Nephron (organoid): ENCODE measurements around the gene GADD45A.
"Not testable (repeated sequence)": the region's sequence is repeated elsewhere in the genome, so short reads cannot be mapped to it uniquely, and the experiment has no call there.

Source experiments
- H3K27ac Mint-ChIP-seq, 3 experiments: 2 replicates each; pipeline ENCODE4 v1.8.0; 2020; ENCODE audit warnings: mixed read lengths in 3 of 3, mild to moderate bottlenecking in 2 of 3, moderate library complexity in 1 of 3
- H3K27me3 Mint-ChIP-seq: 2 replicates; pipeline ENCODE4 v1.8.0; 2021; ENCODE audit warnings: low read depth, mild to moderate bottlenecking, moderate library complexity, mixed read lengths
- H3K36me3 Mint-ChIP-seq: 2 replicates; pipeline ENCODE4 v1.8.0; 2020; ENCODE audit warnings: low read depth, mixed read lengths
- H3K4me1 Mint-ChIP-seq: 2 replicates; pipeline ENCODE4 v1.8.0; 2020; ENCODE audit warnings: mixed read lengths
- H3K4me3 Mint-ChIP-seq, 3 experiments: 2 replicates each; pipeline ENCODE4 v1.8.0; 2020; ENCODE audit warnings: mild to moderate bottlenecking in 3 of 3, mixed read lengths in 3 of 3, moderate library complexity in 2 of 3
- H3K9me3 Mint-ChIP-seq: 2 replicates; pipeline ENCODE4 v1.8.0; 2020; ENCODE audit warnings: mixed read lengths
- TF ChIP-seq, protein P1 (sequence below), 3 experiments: fragments of 200-600 bp; sonication (generic); IDR thresholded peaks; one replicate each; pipeline ENCODE4 v1.5.0; 2021; ENCODE audit warnings: antibody characterized with exemption in 3 of 3; ENCODE audit not compliant: unreplicated experiment in 3 of 3

Gene GADD45A

DNA sequence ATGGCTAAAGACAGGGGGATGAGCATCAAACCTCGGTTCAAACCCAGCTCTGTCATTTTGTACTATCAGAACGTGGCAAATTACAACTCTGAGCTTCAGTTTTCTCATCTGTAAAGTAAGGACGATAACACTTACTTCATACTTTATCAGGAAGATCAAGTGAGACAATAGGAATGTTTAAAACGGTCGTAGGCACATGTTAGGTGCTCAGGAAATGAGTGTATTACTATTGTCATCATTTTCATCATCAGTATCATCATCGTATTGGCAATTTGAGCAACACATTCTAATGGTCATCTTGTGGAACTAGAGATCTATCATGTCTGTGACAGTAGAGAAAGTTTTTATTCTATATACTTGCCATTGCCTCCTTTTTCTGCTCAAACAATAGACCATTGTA is 22.1 kb upstream of the GADD45A start:
- TF ChIP-seq, protein P1, sequence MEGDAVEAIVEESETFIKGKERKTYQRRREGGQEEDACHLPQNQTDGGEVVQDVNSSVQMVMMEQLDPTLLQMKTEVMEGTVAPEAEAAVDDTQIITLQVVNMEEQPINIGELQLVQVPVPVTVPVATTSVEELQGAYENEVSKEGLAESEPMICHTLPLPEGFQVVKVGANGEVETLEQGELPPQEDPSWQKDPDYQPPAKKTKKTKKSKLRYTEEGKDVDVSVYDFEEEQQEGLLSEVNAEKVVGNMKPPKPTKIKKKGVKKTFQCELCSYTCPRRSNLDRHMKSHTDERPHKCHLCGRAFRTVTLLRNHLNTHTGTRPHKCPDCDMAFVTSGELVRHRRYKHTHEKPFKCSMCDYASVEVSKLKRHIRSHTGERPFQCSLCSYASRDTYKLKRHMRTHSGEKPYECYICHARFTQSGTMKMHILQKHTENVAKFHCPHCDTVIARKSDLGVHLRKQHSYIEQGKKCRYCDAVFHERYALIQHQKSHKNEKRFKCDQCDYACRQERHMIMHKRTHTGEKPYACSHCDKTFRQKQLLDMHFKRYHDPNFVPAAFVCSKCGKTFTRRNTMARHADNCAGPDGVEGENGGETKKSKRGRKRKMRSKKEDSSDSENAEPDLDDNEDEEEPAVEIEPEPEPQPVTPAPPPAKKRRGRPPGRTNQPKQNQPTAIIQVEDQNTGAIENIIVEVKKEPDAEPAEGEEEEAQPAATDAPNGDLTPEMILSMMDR (IDR thresholded peaks at IDR 0.05; ENCODE audit: unreplicated experiment in 3 of 3), result no peak
- H3K36me3 Mint-ChIP-seq, result no peaks in the 10 kb centered on the region
- peak overlapping the region in 1 of 3 experiments; percentile 12 for H3K27ac Mint-ChIP-seq
- H3K4me1 Mint-ChIP-seq, result peaks cover 25% of the 10 kb centered on the region
- no peaks in the 10 kb centered on the region for H3K27me3 Mint-ChIP-seq
- no peak overlapping the region for H3K4me3 Mint-ChIP-seq
- H3K9me3 Mint-ChIP-seq, result peaks cover 3% of the 10 kb centered on the region

DNA sequence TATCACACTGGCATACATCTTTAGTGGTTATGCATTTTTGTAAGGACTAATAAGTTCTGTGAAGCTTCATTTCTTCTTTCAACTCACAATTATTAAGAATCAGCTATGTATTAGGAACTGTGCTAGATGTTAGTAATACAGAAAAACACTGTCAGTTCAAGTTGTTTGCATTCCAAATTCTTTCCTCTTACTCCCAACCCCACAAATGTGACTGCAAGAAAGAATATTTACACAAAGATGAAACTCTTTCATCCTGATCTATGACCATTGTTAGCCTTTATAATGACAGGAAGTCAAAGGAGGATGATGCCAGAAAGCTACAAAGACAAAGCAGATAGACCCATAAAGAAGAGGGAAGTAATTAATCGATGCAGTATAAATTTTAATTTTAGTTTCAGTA is 21.0 kb upstream of the GADD45A start:
- Mint-ChIP-seq H3K4me1 (peaks cover 20% of the 10 kb centered on the region), H3K27ac (peak overlapping the region; percentile 62 to 73 (median 71)), H3K36me3 (no peaks in the 10 kb centered on the region), H3K27me3 (no peaks in the 10 kb centered on the region), H3K4me3 (peak overlapping the region in 1 of 3 experiments; percentile 23), H3K9me3 (peaks cover 3% of the 10 kb centered on the region)
- TF ChIP-seq, protein P1 (IDR thresholded peaks at IDR 0.05; ENCODE audit: unreplicated experiment in 3 of 3), result no peak

DNA sequence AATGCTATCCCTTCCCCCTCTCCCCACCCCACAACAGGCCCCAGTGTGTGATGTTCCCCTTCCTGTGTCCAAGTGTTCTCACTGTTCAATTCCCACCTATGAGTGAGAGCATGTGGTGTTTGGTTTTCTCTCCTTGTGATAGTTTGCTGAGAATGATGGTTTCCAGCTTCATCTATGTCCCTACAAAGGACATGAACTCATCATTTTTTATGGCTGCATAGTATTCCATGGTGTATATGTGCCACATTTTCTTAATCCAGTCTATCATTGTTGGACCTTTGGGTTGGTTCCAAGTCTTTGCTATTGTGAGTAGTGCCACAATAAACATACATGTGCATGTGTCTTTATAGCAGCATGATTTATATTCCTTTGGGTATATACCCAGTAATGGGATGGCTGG is 19.7 kb upstream of the GADD45A start:
- not testable (repeated sequence) for H3K4me3 Mint-ChIP-seq, H3K27me3 Mint-ChIP-seq, H3K36me3 Mint-ChIP-seq, H3K9me3 Mint-ChIP-seq, H3K27ac Mint-ChIP-seq
- peaks cover 20% of the 10 kb centered on the region for H3K4me1 Mint-ChIP-seq

DNA sequence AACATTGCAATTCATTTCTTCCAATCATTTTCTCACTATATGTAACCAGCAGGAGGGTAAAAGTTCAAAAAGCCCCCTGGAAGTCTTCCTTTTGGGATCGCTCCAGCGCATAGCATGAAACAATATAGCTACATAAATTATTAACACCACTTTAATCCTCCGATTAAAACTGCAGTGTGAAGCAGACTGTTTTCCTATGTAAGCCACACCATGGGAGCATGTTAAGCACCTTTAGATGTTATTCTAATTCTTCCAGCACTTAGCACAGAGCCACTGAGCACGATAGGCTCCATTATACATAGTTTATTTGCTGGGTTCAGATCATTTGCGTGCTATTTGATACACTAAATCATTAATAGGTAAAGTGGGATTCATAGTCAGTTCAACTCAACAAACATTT is 18.4 kb upstream of the GADD45A start:
- Mint-ChIP-seq H3K4me1 (peaks cover 20% of the 10 kb centered on the region), H3K4me3 (no peak overlapping the region)

DNA sequence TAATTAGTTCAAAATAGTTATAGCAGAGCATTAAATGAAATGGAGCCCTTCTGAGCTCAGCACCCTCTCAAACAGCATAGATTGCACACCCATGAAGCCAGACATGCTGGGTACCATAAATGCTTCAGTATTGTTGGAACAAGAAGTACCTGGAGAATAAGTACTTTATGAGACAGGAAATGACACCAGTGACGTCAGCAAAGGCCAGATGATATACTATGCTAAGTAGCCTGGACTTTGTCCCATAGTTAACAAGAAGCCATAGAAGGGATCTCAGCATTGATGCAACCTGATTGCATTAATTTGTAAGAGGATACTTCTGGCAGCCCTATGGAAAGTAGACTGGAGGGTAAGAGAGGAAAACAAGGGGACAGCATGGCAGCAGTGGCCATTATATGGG is 16.3 kb upstream of the GADD45A start:
- no peaks in the 10 kb centered on the region for H3K27me3 Mint-ChIP-seq
- no peak overlapping the region for H3K4me3 Mint-ChIP-seq
- peak overlapping the region in 1 of 3 experiments; percentile 11 for H3K27ac Mint-ChIP-seq
- TF ChIP-seq, protein P1 (IDR thresholded peaks at IDR 0.05; ENCODE audit: unreplicated experiment in 3 of 3), result no peak
- peaks cover 21% of the 10 kb centered on the region for H3K4me1 Mint-ChIP-seq
- peaks cover 3% of the 10 kb centered on the region for H3K9me3 Mint-ChIP-seq
- H3K36me3 Mint-ChIP-seq, result no peaks in the 10 kb centered on the region

More for the DNA sequence above, 18.4 kb upstream of the GADD45A start:
- TF ChIP-seq, protein P1 (IDR thresholded peaks at IDR 0.05; ENCODE audit: unreplicated experiment in 3 of 3), result no peak
- H3K9me3 Mint-ChIP-seq, result peaks cover 3% of the 10 kb centered on the region
- no peaks in the 10 kb centered on the region for H3K27me3 Mint-ChIP-seq
- H3K27ac Mint-ChIP-seq, result peak overlapping the region in 2 of 3 experiments; percentile 61 to 65
- H3K36me3 Mint-ChIP-seq, result no peaks in the 10 kb centered on the region

DNA sequence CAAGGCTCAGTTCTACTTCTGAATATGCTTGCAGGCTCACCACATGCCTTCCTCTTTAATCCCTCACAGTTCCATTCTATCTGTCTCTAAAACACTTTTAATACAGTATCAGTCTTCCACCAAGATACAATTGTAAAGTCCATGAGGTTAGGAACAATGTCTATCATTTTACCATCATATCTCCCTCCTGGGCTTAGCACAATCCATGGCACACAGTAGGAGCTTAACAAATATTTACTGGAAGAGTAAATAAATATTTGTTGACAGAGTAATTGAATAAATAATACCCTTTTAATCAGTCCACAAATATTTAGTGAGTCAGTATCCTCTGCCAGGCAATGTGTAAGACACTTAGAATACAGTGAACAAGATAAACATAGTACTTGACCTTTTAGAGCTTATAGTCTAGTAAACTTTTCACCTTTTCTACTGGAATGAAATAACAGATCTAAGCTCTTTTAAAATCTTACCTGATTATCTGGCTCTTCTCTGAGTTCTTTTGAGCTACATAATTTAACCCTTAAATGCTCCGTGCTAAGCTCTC is 12.7 kb upstream of the GADD45A start:
- Mint-ChIP-seq H3K9me3 (no peaks in the 10 kb centered on the region), H3K27me3 (no peaks in the 10 kb centered on the region), H3K27ac (no peak overlapping the region), H3K36me3 (no peaks in the 10 kb centered on the region), H3K4me1 (peaks cover 30% of the 10 kb centered on the region), H3K4me3 (no peak overlapping the region)
- TF ChIP-seq, protein P1 (IDR thresholded peaks at IDR 0.05; ENCODE audit: unreplicated experiment in 3 of 3), result no peak
